ENCODE data around the gene BEND5. TPM values are rescaled to one million over a fixed set of nuclear protein-coding genes. Genes with fewer than 3 reads are reported as not detected.

BEND5 gene
- total and polyA plus RNA-seq, 2 of the 8 experiments (the other 6 are each of a cell fraction or from before 2014, with no cell fraction given): 3.8 to 7.5 TPM

DNA sequence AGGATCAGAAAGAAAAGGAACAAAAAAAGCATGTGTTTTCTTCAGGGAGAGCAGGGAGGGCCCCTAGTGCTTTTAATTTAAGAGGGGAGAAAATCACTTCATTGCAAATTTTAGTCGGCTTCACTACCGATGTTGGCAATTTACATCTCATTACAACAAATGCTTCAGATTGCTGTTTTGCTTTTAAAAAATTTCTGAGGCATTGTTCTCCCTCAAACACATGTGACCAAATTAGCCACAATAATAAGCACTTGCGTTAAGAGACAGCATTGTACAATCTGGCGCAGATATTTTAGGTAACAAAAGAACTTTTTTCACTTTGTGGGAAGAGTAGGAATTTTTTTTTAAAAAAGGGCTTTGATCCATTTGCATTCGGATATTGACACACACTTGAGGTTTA, 29.8 kb downstream of the BEND5 start:
- Histone ChIP-seq H3K4ac (replicated peaks; ENCODE audit: insufficient read length, low read depth, low read length) (no peak overlapping the region), H3K23ac (ENCODE audit: insufficient read length) (no peak overlapping the region), H3K79me1 (ENCODE audit: low read depth, low read length) (no peaks in the 10 kb centered on the region; the same call in none of the 2 replicates), H3K4me2 (ENCODE audit: insufficient read depth in 1 of 2, low read depth in 2 of 2, low read length in 2 of 2) (no peak overlapping the region), H4K91ac (replicated peaks; ENCODE audit: insufficient read length, low read length) (no peak overlapping the region), H4K5ac (ENCODE audit: insufficient read length, low read depth, low read length) (no peak overlapping the region), H2BK15ac (ENCODE audit: low read length) (no peak overlapping the region), H2BK20ac (ENCODE audit: low read length) (no peak overlapping the region), H3K9me3 (ENCODE audit: insufficient read depth in 2 of 2, low read depth in 1 of 2, low read length in 1 of 2) (no peaks in the 10 kb centered on the region), H3K23me2 (ENCODE audit: low read depth, low read length) (no peaks in the 10 kb centered on the region; the same call in 1 of the 2 replicates), H3K36me3 (ENCODE audit: control insufficient read depth in 2 of 4, insufficient read depth in 4 of 4, low read length in 3 of 4) (no peaks in the 10 kb centered on the region), H4K20me1 (replicated peaks in 1 of 2; ENCODE audit: control insufficient read depth in 1 of 2, insufficient read depth in 2 of 2, low read length in 2 of 2) (no peaks in the 10 kb centered on the region), H3K14ac (ENCODE audit: insufficient read length) (no peak overlapping the region), H3K4me3 (ENCODE audit: extremely low read depth in 1 of 4, insufficient read depth in 2 of 4, low read depth in 3 of 4, low read length in 4 of 4) (no peak overlapping the region), H2BK120ac (replicated peaks; ENCODE audit: low read depth, low read length) (no peak overlapping the region), H3K4me1 (replicated peaks in 1 of 4; ENCODE audit: control insufficient read depth in 3 of 4, insufficient read depth in 4 of 4, low read length in 3 of 4) (no peaks in the 10 kb centered on the region; a peak in 1 of 7 replicates), H4K8ac (ENCODE audit: extremely low read depth, insufficient read depth, low read length) (no peak overlapping the region), H3K18ac (ENCODE audit: extremely low read depth, low read length) (no peak overlapping the region), H2BK12ac (ENCODE audit: low read depth, low read length) (no peak overlapping the region), H2BK5ac (ENCODE audit: low read depth, low read length) (no peak overlapping the region), H3K79me2 (ENCODE audit: control insufficient read depth in 1 of 2, insufficient read depth in 2 of 2, low read length in 2 of 2) (no peaks in the 10 kb centered on the region), H3K27me3 (replicated peaks in 1 of 4; ENCODE audit: control insufficient read depth in 3 of 4, extremely low read depth in 1 of 4, insufficient read depth in 3 of 4, low read length in 3 of 4) (no peaks in the 10 kb centered on the region), H2AFZ (ENCODE audit: low read length) (no peak overlapping the region), H3K56ac (replicated peaks; ENCODE audit: insufficient read length, low read depth, low read length) (no peak overlapping the region), H2AK5ac (ENCODE audit: low read depth, low read length) (no peak overlapping the region), H3K9ac (replicated peaks in 1 of 4; ENCODE audit: extremely low read depth in 1 of 4, low read depth in 3 of 4, low read length in 3 of 4) (no peak overlapping the region), H3K27ac (ENCODE audit: low read depth, low read length) (no peak overlapping the region)
- TF ChIP-seq, protein P1, sequence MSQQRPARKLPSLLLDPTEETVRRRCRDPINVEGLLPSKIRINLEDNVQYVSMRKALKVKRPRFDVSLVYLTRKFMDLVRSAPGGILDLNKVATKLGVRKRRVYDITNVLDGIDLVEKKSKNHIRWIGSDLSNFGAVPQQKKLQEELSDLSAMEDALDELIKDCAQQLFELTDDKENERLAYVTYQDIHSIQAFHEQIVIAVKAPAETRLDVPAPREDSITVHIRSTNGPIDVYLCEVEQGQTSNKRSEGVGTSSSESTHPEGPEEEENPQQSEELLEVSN (IDR thresholded peaks at IDR 0.05): no peak
- TF ChIP-seq TEAD4 (IDR thresholded peaks at IDR 0.05; ENCODE audit: low read depth, low read length) (no peak), CHD2 (IDR thresholded peaks at IDR 0.05; ENCODE audit: low read length) (no peak), SIRT6 (IDR thresholded peaks at IDR 0.05; ENCODE audit: low read length) (no peak), SP4 (IDR thresholded peaks at IDR 0.05; ENCODE audit: low read length) (no peak), JUND (IDR thresholded peaks at IDR 0.05; ENCODE audit: low read length) (no peak), SP2 (IDR thresholded peaks at IDR 0.05; ENCODE audit: low read length) (no peak), ZNF274 (IDR thresholded peaks at IDR 0.05; ENCODE audit: borderline replicate concordance, extremely low read depth, low read length) (no peak)
- CTCF ChIA-PET (ENCODE audit: partially characterized antibody): no interaction called here
- FAIRE-seq (no peak), DNase-seq (ENCODE audit: low read depth in 1 of 2, low spot score in 2 of 2) (no peak)
- POLR2A ChIA-PET (ENCODE audit: partially characterized antibody): no interaction called here
- whole genome bisulfite sequencing, 2 experiments (ENCODE audit: extremely low coverage in 1 of 2, insufficient coverage in 1 of 2, insufficient read length in 1 of 2, insufficient replicate concordance in 2 of 2, low coverage in 1 of 2, low lambda C conversion rate in 2 of 2, missing lambda C conversion rate in 1 of 2): 91% methylated on average over 5 of the region's 5 CpGs; no CpG with 5 or more reads in 1 of the 2 experiments

All from H1 (cell line).